Muscle of leg (tissue), 11 donors: Measurements from ENCODE around the gene SFRP2. TPM values are rescaled to one million over a fixed set of nuclear protein-coding genes. Genes with fewer than 3 reads are reported as not detected.

Experiments
- DNase-seq: peaks from one replicate; pipeline ENCODE4 v3.0.0; 2013
- H3K27ac ChIP-seq: one replicate; pipeline ENCODE4 v1.5.1; 2013; ENCODE audit warnings: mild to moderate bottlenecking, low read length, control low read depth
- H3K27me3 ChIP-seq: one replicate; pipeline ENCODE4 v1.6.1; 2013; ENCODE audit warnings: low read length; ENCODE audit not compliant: control insufficient read depth, insufficient read depth
- H3K36me3 ChIP-seq: one replicate; pipeline ENCODE4 v1.6.1; 2013; ENCODE audit warnings: low read length; ENCODE audit not compliant: control insufficient read depth, insufficient read depth
- H3K4me1 ChIP-seq: one replicate; pipeline ENCODE4 v1.6.1; 2013; ENCODE audit warnings: low read length; ENCODE audit not compliant: control insufficient read depth, insufficient read depth
- H3K4me3 ChIP-seq: one replicate; pipeline ENCODE4 v1.5.1; 2013; ENCODE audit warnings: low read length, control low read depth
- H3K9me3 ChIP-seq: replicated peaks from 2 replicates; pipeline ENCODE4 v1.6.1; 2013; ENCODE audit warnings: low read depth, low read length; ENCODE audit not compliant: control insufficient read depth
- WGBS: methylation state at CpG from one replicate; pipeline ENCODE4 v1.1.5; 2013; ENCODE audit warnings: missing lambda C conversion rate; ENCODE audit not compliant: insufficient coverage; 5-methylcytosine and 5-hydroxymethylcytosine counted together
- polyA plus RNA-seq, 8 donors: library from polyadenylated mRNA; unstranded; fragments of 120-200 nt; gene quantifications; one replicate each; pipeline versions ENCODE4 v1.2.1 to v1.2.3, GENCODE V29; 2013; ENCODE audit warnings: inconsistent platforms in 1 of 8, low replicate concordance in 1 of 8; ENCODE audit not compliant: insufficient read length in 8 of 8, insufficient read depth in 1 of 8
- total RNA-seq: library from RNA; stranded (reverse); fragments of 120-200 nt; gene quantifications from one replicate; pipeline ENCODE4 v1.2.4, GENCODE V29; 2013

The SFRP2 gene
- total and polyA plus RNA-seq, 9 donors, result 33.7 to 136 (median 70.1) TPM

DNA sequence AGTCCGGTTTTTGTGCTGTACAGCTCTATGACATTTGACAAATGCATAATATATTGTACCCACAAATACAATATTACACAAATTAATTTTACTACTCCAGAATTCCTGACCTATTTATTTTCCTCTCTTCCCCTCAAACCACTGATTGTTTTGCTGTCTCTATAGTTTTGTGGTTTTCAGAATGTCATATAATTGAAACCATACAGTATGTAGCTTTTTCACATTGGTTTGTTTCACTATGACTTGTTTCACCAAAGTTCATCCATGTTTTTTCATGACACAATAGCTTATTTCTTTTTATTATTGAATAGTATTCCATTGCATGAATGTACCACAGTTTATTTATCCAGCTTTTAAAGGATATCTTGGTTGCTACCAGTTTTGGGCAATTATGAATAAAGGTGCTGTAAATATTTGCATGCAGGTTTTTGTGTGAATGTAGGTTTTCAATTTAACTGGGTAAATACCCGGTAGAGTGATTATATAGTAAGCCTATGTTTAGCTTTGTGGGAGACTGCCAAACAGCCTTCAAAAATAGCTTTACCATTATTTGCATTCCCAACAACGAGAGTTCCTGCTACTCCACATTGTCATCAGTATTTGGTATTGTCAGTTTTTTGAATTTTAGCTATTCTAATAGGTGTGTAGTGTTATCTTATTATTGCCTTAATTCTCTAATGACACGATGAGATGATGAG, 55.0 kb downstream of the SFRP2 start:
- no CpG with 5 or more reads among the region's 4 CpGs for WGBS
- DNase-seq, result no peak
- Histone ChIP-seq H3K4me1 (no peaks in the 10 kb centered on the region), H3K36me3 (no peaks in the 10 kb centered on the region), H3K9me3 (no peaks in the 10 kb centered on the region), H3K27ac (no peak overlapping the region), H3K27me3 (no peaks in the 10 kb centered on the region), H3K4me3 (no peak overlapping the region)

DNA sequence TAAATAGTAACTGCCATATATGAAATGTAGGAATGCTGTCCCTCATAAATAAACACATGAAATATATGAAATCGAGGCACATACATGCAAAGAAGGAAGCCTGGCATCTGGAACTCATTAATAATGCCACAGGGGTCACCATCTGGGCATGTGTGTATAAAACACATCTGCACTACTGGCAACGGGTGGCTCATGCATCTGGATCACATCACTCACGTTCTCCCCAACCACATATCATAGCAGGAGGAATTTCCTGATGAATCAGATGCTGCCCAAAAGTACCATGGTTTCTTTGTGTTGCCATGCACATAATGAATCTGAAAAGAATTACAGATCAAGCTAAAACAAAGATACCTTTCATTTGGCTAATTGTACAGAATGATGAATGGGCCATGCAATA, 57.6 kb downstream of the SFRP2 start:
- H3K27ac ChIP-seq, result no peak overlapping the region
- no peak overlapping the region for H3K4me3 ChIP-seq
- no peaks in the 10 kb centered on the region for H3K4me1 ChIP-seq
- H3K27me3 ChIP-seq, result no peaks in the 10 kb centered on the region
- H3K9me3 ChIP-seq, result no peaks in the 10 kb centered on the region
- WGBS, result no CpG with 5 or more reads among the region's 3 CpGs
- peak; percentile 47 for DNase-seq
- H3K36me3 ChIP-seq, result no peaks in the 10 kb centered on the region

Other genes starting within 250 kb of the SFRP2 start
- 3.6 TPM for gene TLR2, start 104.8 kb downstream of the SFRP2 start, total RNA-seq
- 1 to 10 TPM; 1.5 to 3.1 (median 2.5) TPM for gene TLR2, start 104.8 kb downstream of the SFRP2 start, polyA plus RNA-seq
- 1.2 TPM for gene RNF175, start 29.1 kb downstream of the SFRP2 start, total RNA-seq
- 1 to 10 TPM in 3 of 8 donors, under 1 TPM in 5; 0.39 to 2.2 (median 0.82) TPM for gene RNF175, start 29.1 kb downstream of the SFRP2 start, polyA plus RNA-seq